ENCODE data around the gene TSSC4.

The TSSC4 gene

DNA sequence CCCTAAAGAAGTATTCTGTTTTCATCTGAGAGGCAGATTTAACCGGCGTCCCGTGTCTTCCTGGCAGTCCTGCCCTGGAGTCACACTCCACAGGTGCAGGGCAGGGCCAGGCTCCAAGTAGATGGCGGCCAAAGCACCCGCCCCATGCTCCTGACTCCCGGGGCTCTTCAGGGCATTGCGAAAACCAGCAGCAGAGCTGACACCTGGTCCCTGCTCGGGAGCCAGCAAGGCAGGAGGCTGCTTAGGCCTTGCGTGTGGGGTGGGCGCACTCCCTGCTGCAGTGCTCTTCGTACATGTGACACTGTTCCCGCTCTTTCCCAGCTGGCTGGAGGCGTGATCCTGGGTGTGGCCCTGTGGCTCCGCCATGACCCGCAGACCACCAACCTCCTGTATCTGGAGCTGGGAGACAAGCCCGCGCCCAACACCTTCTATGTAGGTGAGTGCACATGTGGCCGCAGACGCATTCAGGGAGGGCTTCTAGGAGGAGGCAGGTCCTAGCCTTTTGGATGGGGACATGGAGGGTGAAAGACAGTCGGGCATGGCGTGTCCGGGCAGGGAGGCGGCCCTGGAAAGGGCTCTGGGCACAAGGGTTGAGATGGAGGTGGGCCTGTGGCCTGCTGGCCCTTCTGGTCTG, 10.3 kb upstream of the TSSC4 start:
- no peaks in the 10 kb centered on the region for H3K9me3 ChIP-seq (ENCODE audit: insufficient read depth, low read depth, low read length)
- 0 out of 2 replicates have a peak overlapping the region, but pooled peaks have one; percentile 27 for H3K9ac ChIP-seq (ENCODE audit: low read depth, low read length)
- no peaks in the 10 kb centered on the region for H3K27me3 ChIP-seq (ENCODE audit: insufficient read depth, low read length)
- peaks cover 7% of the 10 kb centered on the region; the same call in 1 of the 2 replicates for H3K36me3 ChIP-seq (ENCODE audit: insufficient read depth, low read depth, low read length)
- peaks cover 3% of the 10 kb centered on the region; the same call in 1 of the 2 replicates for H3K4me1 ChIP-seq (ENCODE audit: insufficient read depth, low read length)
- no peak overlapping the region for H3K27ac ChIP-seq (ENCODE audit: low read length)
- no peak overlapping the region for H3K4me3 ChIP-seq (ENCODE audit: low read length)

DNA sequence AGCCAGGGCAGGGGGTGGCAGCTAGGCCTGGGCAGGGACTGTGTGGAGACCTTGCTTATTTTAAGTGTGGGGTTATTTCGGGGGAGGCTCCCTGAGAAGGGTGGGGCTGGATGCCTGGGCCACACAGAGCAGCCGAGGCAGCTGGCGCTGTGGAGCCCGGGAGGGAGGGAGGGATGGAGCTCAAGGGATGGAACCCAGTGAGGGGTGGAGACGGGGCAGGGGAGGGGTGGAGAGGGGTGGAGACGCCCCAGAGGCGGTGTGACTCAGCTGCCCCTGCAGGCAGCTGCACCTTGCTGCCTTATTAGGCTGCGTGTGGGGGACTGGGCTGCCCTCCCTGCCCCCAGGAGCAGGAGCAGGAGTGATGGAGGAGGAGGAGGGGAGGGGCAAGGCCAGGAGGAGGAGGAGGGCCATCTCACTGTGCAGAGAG, 9.8 kb upstream of the TSSC4 start:
- Histone ChIP-seq H3K9me3 (ENCODE audit: insufficient read depth, low read depth, low read length) (no peaks in the 10 kb centered on the region), H3K4me1 (ENCODE audit: insufficient read depth, low read length) (peaks cover 3% of the 10 kb centered on the region; the same call in 1 of the 2 replicates), H3K27me3 (ENCODE audit: insufficient read depth, low read length) (no peaks in the 10 kb centered on the region), H3K27ac (ENCODE audit: low read length) (no peak overlapping the region), H3K9ac (ENCODE audit: low read depth, low read length) (no peak overlapping the region), H3K36me3 (ENCODE audit: insufficient read depth, low read depth, low read length) (peaks cover 11% of the 10 kb centered on the region; the same call in 1 of the 2 replicates), H3K4me3 (ENCODE audit: low read length) (no peak overlapping the region)

DNA sequence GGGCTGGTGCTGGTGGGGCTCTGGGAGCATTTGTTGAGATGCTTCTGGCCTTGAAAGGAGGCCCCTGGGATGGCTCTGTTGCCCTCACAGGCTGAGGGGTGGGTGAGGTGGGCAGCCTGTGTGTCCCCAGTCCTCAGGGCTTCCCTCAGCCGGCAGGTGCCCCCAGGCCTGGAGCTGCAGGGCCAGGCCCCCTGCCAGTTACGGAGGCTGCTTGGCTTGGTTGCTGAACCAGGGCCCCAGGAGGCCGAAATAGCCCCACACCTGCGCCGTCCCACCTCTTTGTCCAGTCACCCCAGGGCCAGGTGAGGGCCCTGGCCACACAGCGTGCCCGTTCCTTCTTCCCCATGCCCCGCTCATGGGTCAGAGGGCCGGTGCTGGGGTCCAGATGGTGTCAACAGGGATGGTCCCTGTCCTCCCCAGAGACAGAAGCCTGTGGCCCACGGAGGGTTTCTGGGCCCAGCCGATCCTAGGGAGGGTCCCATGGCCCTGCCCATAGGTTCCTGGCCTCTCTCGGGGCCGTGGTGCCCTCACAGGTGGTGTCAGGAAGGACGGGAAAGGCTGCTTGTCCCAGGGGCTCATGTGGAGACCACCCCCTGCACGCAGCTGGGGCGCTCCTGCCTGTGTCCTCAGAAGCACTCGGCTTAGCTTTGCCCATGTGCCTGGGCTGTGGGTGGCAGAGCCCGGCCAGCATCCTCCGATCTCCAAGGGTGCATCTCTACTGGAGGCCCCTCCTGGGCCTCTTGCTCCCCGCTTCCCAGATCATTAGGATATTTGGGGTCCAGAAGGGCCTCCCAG, 9.2 kb upstream of the TSSC4 start:
- Histone ChIP-seq H3K9ac (ENCODE audit: low read depth, low read length) (no peak overlapping the region), H3K9me3 (ENCODE audit: insufficient read depth, low read depth, low read length) (no peaks in the 10 kb centered on the region), H3K36me3 (ENCODE audit: insufficient read depth, low read depth, low read length) (peaks cover 18% of the 10 kb centered on the region), H3K4me1 (ENCODE audit: insufficient read depth, low read length) (peaks cover 3% of the 10 kb centered on the region; the same call in 1 of the 2 replicates), H3K27ac (ENCODE audit: low read length) (no peak overlapping the region), H3K4me3 (ENCODE audit: low read length) (no peak overlapping the region), H3K27me3 (ENCODE audit: insufficient read depth, low read length) (no peaks in the 10 kb centered on the region)

DNA sequence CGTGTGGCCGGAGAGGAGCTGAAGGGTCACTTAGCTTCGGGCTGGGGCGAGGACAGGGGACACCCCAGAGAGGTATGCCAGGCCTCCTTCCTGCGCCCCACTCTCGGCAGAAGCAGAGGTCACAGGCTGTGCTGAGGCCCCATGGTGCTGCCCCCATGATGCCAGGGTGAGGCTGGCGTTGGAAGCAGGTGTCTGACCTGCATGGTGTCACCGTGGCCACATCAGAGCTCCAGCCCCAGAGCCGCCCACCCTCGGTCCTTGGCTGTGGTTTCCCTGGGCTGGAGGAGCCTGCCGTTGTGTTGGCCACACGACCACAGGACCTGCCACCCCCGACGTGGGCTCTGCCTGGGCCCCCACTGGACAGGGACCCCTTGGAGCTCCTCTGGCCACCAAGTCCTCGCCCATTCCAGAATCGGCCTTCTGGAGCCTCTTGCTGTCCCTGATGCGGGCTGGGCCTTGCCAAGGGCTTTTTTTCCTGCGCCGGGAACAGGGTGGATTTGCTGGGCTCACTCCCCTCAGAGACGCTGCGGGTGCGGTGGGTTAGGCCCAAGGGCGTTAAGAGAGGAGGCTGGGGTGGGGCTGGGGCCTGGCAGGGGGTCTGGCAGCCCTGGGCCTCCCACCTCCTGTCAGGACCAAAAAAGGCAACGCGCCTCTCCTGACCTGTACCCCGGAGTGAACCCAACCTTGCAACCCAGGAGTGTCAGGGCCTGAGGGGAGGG, 8.2 kb upstream of the TSSC4 start:
- Histone ChIP-seq H3K4me3 (ENCODE audit: low read length) (no peak overlapping the region), H3K36me3 (ENCODE audit: insufficient read depth, low read depth, low read length) (peaks cover 26% of the 10 kb centered on the region), H3K9me3 (ENCODE audit: insufficient read depth, low read depth, low read length) (no peaks in the 10 kb centered on the region), H3K27ac (ENCODE audit: low read length) (no peak overlapping the region), H3K27me3 (ENCODE audit: insufficient read depth, low read length) (no peaks in the 10 kb centered on the region), H3K9ac (ENCODE audit: low read depth, low read length) (no peak overlapping the region), H3K4me1 (ENCODE audit: insufficient read depth, low read length) (peaks cover 3% of the 10 kb centered on the region; the same call in 1 of the 2 replicates)

DNA sequence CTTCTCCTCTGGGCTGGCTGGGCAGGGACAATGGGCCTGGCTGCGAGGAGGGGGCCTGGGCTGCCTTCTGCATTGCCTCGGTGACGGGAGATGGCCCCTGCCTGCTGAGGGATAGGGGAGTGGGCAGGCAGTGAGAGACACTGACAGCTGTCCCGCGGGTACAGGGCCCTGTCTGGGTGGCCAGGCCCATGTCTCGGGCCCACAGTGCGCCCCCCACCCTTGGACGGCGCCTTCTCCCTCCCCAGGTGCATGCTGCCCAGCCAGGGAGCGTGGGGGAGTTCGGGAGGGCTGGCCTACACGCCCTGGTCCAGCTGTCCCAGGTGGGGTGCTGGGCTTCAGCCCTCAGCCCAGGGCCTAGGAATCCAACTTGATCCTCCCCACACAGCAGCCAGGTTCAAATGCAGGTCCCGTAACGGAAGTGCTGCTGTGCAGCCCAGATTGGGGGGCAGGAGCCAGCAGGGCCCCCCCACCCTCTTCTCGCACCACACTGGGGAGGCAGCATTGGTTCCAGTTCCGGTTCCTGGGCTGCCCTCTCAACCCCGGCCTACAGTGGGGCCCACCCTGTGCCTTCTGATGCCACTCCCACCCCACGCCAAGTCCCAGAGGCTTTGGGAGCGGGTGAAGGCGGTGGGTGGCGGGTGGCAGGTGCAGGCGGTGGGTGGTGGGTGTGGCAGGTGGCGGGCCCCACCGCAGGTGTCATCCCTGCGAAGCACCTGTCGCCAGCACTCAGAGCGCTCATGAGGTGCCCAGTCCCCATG, 7.3 kb upstream of the TSSC4 start:
- Histone ChIP-seq H3K4me1 (ENCODE audit: insufficient read depth, low read length) (peaks cover 3% of the 10 kb centered on the region; the same call in 1 of the 2 replicates), H3K9me3 (ENCODE audit: insufficient read depth, low read depth, low read length) (no peaks in the 10 kb centered on the region), H3K4me3 (ENCODE audit: low read length) (no peak overlapping the region), H3K27me3 (ENCODE audit: insufficient read depth, low read length) (no peaks in the 10 kb centered on the region), H3K36me3 (ENCODE audit: insufficient read depth, low read depth, low read length) (peaks cover 26% of the 10 kb centered on the region), H3K27ac (ENCODE audit: low read length) (no peak overlapping the region), H3K9ac (ENCODE audit: low read depth, low read length) (no peak overlapping the region)

DNA sequence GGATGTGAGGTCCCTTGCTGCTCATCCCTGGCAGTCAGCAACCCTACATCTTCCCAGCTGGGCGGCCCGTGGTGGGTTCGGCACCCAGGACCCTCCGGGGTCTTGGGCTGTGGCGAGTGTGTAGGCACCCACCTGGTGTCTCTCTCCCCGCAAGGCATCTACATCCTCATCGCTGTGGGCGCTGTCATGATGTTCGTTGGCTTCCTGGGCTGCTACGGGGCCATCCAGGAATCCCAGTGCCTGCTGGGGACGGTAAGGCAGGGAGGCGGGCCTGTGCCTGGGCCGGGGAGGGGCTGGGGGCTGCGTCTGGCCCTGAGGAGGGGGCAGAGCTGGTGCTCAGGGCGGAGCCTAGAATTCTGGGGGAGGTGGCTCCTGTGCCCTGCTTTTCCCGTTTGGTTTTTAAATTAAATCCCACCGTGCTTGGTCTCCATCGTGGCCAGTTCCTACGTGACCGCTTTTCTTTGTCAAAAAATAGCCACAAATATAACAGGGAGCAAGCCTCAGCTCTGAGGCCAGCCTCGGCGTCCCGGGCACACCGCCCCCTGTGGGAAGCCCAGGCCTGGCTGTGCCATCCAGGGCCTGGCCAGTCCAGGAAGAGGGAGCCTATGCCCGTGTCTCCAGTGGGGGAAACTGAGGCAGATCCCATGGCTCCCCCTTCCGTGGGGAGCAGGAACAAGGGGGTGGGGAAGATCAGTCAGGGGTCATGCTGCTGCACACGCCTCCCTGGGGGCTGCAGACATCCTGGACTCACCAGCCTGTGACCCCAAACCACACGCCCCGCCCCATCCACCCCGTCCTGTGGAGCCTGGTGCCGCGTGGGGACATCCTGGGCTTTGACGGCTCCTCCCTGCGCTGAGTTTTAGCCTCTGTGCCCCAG, 6.4 kb upstream of the TSSC4 start:
- H3K4me1 ChIP-seq (ENCODE audit: insufficient read depth, low read length), result no peaks in the 10 kb centered on the region
- no peaks in the 10 kb centered on the region for H3K27me3 ChIP-seq (ENCODE audit: insufficient read depth, low read length)
- no peaks in the 10 kb centered on the region for H3K9me3 ChIP-seq (ENCODE audit: insufficient read depth, low read depth, low read length)
- no peak overlapping the region for H3K9ac ChIP-seq (ENCODE audit: low read depth, low read length)
- H3K4me3 ChIP-seq (ENCODE audit: low read length), result no peak overlapping the region
- H3K36me3 ChIP-seq (ENCODE audit: insufficient read depth, low read depth, low read length), result peaks cover 26% of the 10 kb centered on the region
- no peak overlapping the region for H3K27ac ChIP-seq (ENCODE audit: low read length)

DNA sequence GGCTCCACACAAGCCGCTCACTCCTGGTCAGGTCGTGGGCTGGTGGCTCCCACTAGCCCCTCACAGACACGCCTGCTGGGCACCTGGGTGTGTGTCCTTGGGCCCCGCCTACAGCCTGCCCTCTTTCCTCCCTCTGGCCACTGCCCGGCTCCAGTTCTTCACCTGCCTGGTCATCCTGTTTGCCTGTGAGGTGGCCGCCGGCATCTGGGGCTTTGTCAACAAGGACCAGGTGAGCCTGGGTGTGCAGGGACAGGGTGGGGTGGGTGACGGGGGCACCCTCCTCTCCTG, 5.8 kb upstream of the TSSC4 start:
- no peak overlapping the region for H3K9ac ChIP-seq (ENCODE audit: low read depth, low read length)
- H3K4me3 ChIP-seq (ENCODE audit: low read length), result no peak overlapping the region
- H3K27me3 ChIP-seq (ENCODE audit: insufficient read depth, low read length), result no peaks in the 10 kb centered on the region
- no peaks in the 10 kb centered on the region for H3K9me3 ChIP-seq (ENCODE audit: insufficient read depth, low read depth, low read length)
- H3K36me3 ChIP-seq (ENCODE audit: insufficient read depth, low read depth, low read length), result peaks cover 26% of the 10 kb centered on the region
- no peak overlapping the region for H3K27ac ChIP-seq (ENCODE audit: low read length)
- no peaks in the 10 kb centered on the region for H3K4me1 ChIP-seq (ENCODE audit: insufficient read depth, low read length)

DNA sequence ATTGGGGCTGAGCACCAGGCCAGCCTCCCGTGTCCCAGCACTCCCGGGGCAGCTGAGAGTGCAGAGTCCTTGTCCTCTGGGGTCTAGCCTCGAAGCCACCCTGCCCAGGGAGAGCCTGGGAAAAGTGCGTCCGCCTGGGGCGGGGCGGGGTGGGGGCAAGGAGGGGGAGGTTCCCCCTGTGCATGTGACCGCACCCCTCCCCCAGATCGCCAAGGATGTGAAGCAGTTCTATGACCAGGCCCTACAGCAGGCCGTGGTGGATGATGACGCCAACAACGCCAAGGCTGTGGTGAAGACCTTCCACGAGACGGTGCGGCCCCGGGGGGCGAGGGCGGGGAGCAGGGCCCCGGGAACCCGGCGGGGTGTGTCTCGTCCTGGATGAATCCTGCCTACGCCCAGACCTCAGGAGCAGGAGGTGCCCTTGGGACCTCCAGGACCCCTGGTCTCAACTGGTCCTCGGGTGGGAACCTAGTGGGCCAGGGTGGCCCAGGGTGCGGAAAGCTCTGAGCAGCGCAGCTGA, 5.3 kb upstream of the TSSC4 start:
- Histone ChIP-seq H3K9me3 (ENCODE audit: insufficient read depth, low read depth, low read length) (no peaks in the 10 kb centered on the region), H3K36me3 (ENCODE audit: insufficient read depth, low read depth, low read length) (peaks cover 26% of the 10 kb centered on the region), H3K9ac (ENCODE audit: low read depth, low read length) (no peak overlapping the region), H3K27me3 (ENCODE audit: insufficient read depth, low read length) (no peaks in the 10 kb centered on the region), H3K4me1 (ENCODE audit: insufficient read depth, low read length) (no peaks in the 10 kb centered on the region), H3K27ac (ENCODE audit: low read length) (no peak overlapping the region), H3K4me3 (ENCODE audit: low read length) (no peak overlapping the region)

DNA sequence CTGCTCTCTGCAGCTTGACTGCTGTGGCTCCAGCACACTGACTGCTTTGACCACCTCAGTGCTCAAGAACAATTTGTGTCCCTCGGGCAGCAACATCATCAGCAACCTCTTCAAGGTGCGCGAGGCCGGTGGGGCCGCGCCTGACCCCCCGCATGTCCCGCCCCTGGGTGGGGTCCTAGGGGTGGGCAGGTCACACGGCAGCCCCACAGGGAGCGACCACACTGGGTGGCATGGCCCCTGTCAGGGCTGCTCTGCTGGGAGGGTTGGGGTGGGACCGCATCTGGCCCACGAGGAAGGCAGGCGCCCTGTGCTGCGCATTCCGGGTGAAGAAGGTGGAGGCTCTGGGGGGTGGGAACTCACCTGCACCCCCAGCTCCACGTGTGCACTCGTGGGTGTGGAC, 4.7 kb upstream of the TSSC4 start:
- H3K27ac ChIP-seq (ENCODE audit: low read length), result no peak overlapping the region
- H3K4me1 ChIP-seq (ENCODE audit: insufficient read depth, low read length), result no peaks in the 10 kb centered on the region
- no peaks in the 10 kb centered on the region for H3K27me3 ChIP-seq (ENCODE audit: insufficient read depth, low read length)
- no peaks in the 10 kb centered on the region for H3K9me3 ChIP-seq (ENCODE audit: insufficient read depth, low read depth, low read length)
- no peak overlapping the region for H3K4me3 ChIP-seq (ENCODE audit: low read length)
- peaks cover 26% of the 10 kb centered on the region for H3K36me3 ChIP-seq (ENCODE audit: insufficient read depth, low read depth, low read length)
- H3K9ac ChIP-seq (ENCODE audit: low read depth, low read length), result no peak overlapping the region

DNA sequence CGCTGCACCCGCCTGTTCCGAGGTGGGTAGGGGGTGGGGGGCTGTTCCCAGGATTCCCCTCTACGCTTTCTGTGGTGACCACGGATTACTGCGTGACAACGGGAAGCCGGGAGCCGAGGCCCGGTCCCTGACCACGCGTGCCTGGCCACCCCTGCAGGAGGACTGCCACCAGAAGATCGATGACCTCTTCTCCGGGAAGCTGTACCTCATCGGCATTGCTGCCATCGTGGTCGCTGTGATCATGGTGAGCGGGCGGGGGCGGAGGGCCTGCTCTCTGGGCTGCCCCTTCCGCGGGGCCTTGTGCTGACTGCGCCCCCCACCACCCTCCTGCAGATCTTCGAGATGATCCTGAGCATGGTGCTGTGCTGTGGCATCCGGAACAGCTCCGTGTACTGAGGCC, 4.1 kb upstream of the TSSC4 start:
- Histone ChIP-seq H3K27ac (ENCODE audit: low read length) (no peak overlapping the region), H3K36me3 (ENCODE audit: insufficient read depth, low read depth, low read length) (peaks cover 26% of the 10 kb centered on the region), H3K4me3 (ENCODE audit: low read length) (no peak overlapping the region), H3K27me3 (ENCODE audit: insufficient read depth, low read length) (no peaks in the 10 kb centered on the region), H3K4me1 (ENCODE audit: insufficient read depth, low read length) (no peaks in the 10 kb centered on the region), H3K9ac (ENCODE audit: low read depth, low read length) (no peak overlapping the region), H3K9me3 (ENCODE audit: insufficient read depth, low read depth, low read length) (no peaks in the 10 kb centered on the region)
